HCT116 (cell line): Measurements from ENCODE around the gene ASGR1. TPM values are rescaled to one million over a fixed set of nuclear protein-coding genes. Genes with fewer than 3 reads are reported as not detected.
"Not testable (repeated sequence)": the region's sequence is repeated elsewhere in the genome, so short reads cannot be mapped to it uniquely, and the experiment has no call there.

ENCODE experiments used
- ATAC-seq: fragments of 200-7000 bp; cut with Tn5 transposase; 2 replicates; pipeline ENCODE4 v1.9.1; 2020; ENCODE audit warnings: mild to moderate bottlenecking, moderate library complexity
- BruUV-seq: library from RNA; stranded (reverse); fragments of 400-500 nt; replicated peaks from 2 replicates; lab custom pipeline; 2021; lab: Mats Ljungman, UMichigan
- CTCF ChIA-PET: fragments of 300-600 bp; sonication (Branson Sonifier 250); formaldehyde crosslinking; loops from one replicate; lab custom pipeline; 2021; ENCODE audit warnings: antibody characterized with exemption; lab: Charles Lee
- POLR2A ChIA-PET: fragments of 300-600, 350-600 bp; sonication (Branson Sonifier 250); formaldehyde crosslinking; loops from one replicate; lab custom pipeline; 2021; ENCODE audit warnings: antibody characterized with exemption; lab: Charles Lee
- RAD21 ChIA-PET, 2 experiments: fragments of 300-600 bp; sonication (Branson Sonifier 250); formaldehyde crosslinking; loops; one replicate each; lab custom pipeline; 2023; ENCODE audit warnings: low total read pairs in 2 of 2; ENCODE audit not compliant: uncharacterized antibody in 2 of 2, unreplicated experiment in 2 of 2, low non-redundant PET in 1 of 2; lab: Charles Lee
- DNase-seq: peaks from one replicate; pipeline ENCODE4 v3.0.0-alpha.2; 2010; ENCODE audit warnings: low read depth, low spot score
- H2AFZ ChIP-seq: fragments of 200-600 bp; shearing (Covaris generic), sonication (generic); 2 replicates; pipeline ENCODE4 v1.6.1; 2017; ENCODE audit warnings: low read depth, mixed run types, mixed read lengths, antibody characterized with exemption, low read length; ENCODE audit not compliant: poor library complexity, severe bottlenecking
- H3K27ac ChIP-seq: 2 replicates; pipeline ENCODE4 v1.5.1; 2012; ENCODE audit warnings: low read depth, low read length
- H3K27me3 ChIP-seq: fragments of 200-600 bp; sonication (generic); 2 replicates; pipeline ENCODE4 v1.6.1; 2016; ENCODE audit warnings: mixed run types, low read length, mixed read lengths; ENCODE audit not compliant: insufficient read depth
- H3K36me3 ChIP-seq, 2 experiments: fragments of 200-500 bp in 1 of 2; fragments of 200-600 bp in 1 of 2; sonication (Bioruptor generic) in 1 of 2; sonication (generic) in 1 of 2; 2 replicates each; pipeline versions ENCODE4 v1.5.1 to v1.6.1; 2014 to 2016; ENCODE audit warnings: low read length in 2 of 2, inconsistent platforms in 1 of 2, mixed read lengths in 1 of 2, mixed run types in 1 of 2; ENCODE audit not compliant: insufficient read depth in 2 of 2, control insufficient read depth in 1 of 2
- H3K4me1 ChIP-seq, 2 experiments: fragments of 200-600 bp in 1 of 2; sonication (generic) in 1 of 2; 2 replicates each; pipeline versions ENCODE4 v1.5.1 to v1.6.1; 2012 to 2017; ENCODE audit warnings: low read length in 2 of 2, inconsistent platforms in 1 of 2, mild to moderate bottlenecking in 1 of 2, mixed read lengths in 1 of 2, mixed run types in 1 of 2, moderate library complexity in 1 of 2; ENCODE audit not compliant: insufficient read depth in 2 of 2, control insufficient read depth in 1 of 2
- H3K4me2 ChIP-seq: fragments of 200-600 bp; sonication (generic); 2 replicates; pipeline ENCODE4 v1.6.1; 2017; ENCODE audit warnings: mixed run types, low read length, mixed read lengths
- H3K4me3 ChIP-seq, 2 experiments: fragments of 200-600 bp in 1 of 2; sonication (generic) in 1 of 2; replicated peaks in 1 of 2; 2 replicates each; pipeline ENCODE4 v1.5.1; 2011 to 2016; ENCODE audit warnings: low read length in 2 of 2, control low read depth in 1 of 2, low read depth in 1 of 2, mild to moderate bottlenecking in 1 of 2, mixed read lengths in 1 of 2, mixed run types in 1 of 2
- H3K79me2 ChIP-seq: fragments of 200-600 bp; sonication (generic); 2 replicates; pipeline ENCODE4 v1.6.1; 2017; ENCODE audit warnings: mild to moderate bottlenecking, mixed run types, low read length, moderate library complexity, mixed read lengths; ENCODE audit not compliant: insufficient read depth
- H3K9ac ChIP-seq: fragments of 200-600 bp; sonication (generic); 2 replicates; pipeline ENCODE4 v1.6.1; 2016; ENCODE audit warnings: low read length, mixed read lengths
- H3K9me2 ChIP-seq: fragments of 200-600 bp; sonication (generic), shearing (Covaris generic); 2 replicates; pipeline ENCODE4 v1.6.1; 2017; ENCODE audit warnings: mixed run types, mild to moderate bottlenecking, moderate library complexity; ENCODE audit not compliant: insufficient read depth
- H3K9me3 ChIP-seq, 2 experiments: fragments of 200-500 bp in 1 of 2; fragments of 200-600 bp in 1 of 2; sonication (Bioruptor generic) in 1 of 2; sonication (generic) in 1 of 2; 2 replicates each; pipeline ENCODE4 v1.6.1; 2014 to 2017; ENCODE audit warnings: low read length in 2 of 2, mixed read lengths in 2 of 2, inconsistent platforms in 1 of 2, low read depth in 1 of 2, mild to moderate bottlenecking in 1 of 2, mixed run types in 1 of 2, moderate library complexity in 1 of 2; ENCODE audit not compliant: control insufficient read depth in 1 of 2, insufficient read depth in 1 of 2
- H4K20me1 ChIP-seq: fragments of 200-600 bp; sonication (generic), shearing (Covaris generic); 2 replicates; pipeline ENCODE4 v1.6.1; 2017; ENCODE audit warnings: mixed run types, mild to moderate bottlenecking, moderate library complexity; ENCODE audit not compliant: insufficient read depth
- EZH2 ChIP-seq: fragments of 200-600 bp; sonication (generic); IDR thresholded peaks from 2 replicates; pipeline ENCODE4 v1.6.1; 2017; ENCODE audit warnings: antibody characterized with exemption, mixed run types
- EZH2phosphoT487 ChIP-seq: fragments of 200-600 bp; IDR thresholded peaks from 2 replicates; pipeline ENCODE4 v1.6.1; 2018; ENCODE audit warnings: antibody characterized with exemption, borderline replicate concordance
- FOSL1 ChIP-seq: IDR thresholded peaks from 2 replicates; pipeline ENCODE4 v1.6.1; 2012; ENCODE audit warnings: low read depth
- JUND ChIP-seq: IDR thresholded peaks from 2 replicates; pipeline ENCODE4 v1.6.1; 2012
- SRF ChIP-seq: IDR thresholded peaks from 2 replicates; pipeline ENCODE4 v1.6.1; 2012; ENCODE audit warnings: low read depth
- intact Hi-C: fragments of 100-400 bp; cut with micrococcal nuclease; formaldehyde crosslinking; loops from 2 replicates; pipeline ENCODE4 v1.10.0; 2022
- total RNA-seq: library from RNA; stranded (reverse); gene quantifications from one replicate; pipeline ENCODE4 v1.2.1, GENCODE V29; 2021; ENCODE audit not compliant: unreplicated experiment
- TF ChIP-seq, protein P1 (sequence below): IDR thresholded peaks from 2 replicates; pipeline ENCODE4 v1.6.1; 2012; ENCODE audit warnings: low read depth

Gene ASGR1
- total RNA-seq, 1 experiment from 2014 or later, result 1.2 TPM

- H3K9me3 ChIP-seq, result no peaks in the 10 kb centered on the region
- H3K9ac ChIP-seq, result no peak overlapping the region
- no peak overlapping the region for H3K27ac ChIP-seq
- H3K36me3 ChIP-seq, result no peaks in the 10 kb centered on the region
- DNase-seq (no peak), ATAC-seq (no peak)
- H2AFZ ChIP-seq, result no peak overlapping the region
- TF ChIP-seq FOSL1, result no peak
- no peak for TF ChIP-seq SRF
- TF ChIP-seq, protein P1, sequence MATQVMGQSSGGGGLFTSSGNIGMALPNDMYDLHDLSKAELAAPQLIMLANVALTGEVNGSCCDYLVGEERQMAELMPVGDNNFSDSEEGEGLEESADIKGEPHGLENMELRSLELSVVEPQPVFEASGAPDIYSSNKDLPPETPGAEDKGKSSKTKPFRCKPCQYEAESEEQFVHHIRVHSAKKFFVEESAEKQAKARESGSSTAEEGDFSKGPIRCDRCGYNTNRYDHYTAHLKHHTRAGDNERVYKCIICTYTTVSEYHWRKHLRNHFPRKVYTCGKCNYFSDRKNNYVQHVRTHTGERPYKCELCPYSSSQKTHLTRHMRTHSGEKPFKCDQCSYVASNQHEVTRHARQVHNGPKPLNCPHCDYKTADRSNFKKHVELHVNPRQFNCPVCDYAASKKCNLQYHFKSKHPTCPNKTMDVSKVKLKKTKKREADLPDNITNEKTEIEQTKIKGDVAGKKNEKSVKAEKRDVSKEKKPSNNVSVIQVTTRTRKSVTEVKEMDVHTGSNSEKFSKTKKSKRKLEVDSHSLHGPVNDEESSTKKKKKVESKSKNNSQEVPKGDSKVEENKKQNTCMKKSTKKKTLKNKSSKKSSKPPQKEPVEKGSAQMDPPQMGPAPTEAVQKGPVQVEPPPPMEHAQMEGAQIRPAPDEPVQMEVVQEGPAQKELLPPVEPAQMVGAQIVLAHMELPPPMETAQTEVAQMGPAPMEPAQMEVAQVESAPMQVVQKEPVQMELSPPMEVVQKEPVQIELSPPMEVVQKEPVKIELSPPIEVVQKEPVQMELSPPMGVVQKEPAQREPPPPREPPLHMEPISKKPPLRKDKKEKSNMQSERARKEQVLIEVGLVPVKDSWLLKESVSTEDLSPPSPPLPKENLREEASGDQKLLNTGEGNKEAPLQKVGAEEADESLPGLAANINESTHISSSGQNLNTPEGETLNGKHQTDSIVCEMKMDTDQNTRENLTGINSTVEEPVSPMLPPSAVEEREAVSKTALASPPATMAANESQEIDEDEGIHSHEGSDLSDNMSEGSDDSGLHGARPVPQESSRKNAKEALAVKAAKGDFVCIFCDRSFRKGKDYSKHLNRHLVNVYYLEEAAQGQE, result no peak
- TF ChIP-seq EZH2, result no peak
- TF ChIP-seq JUND, result no peak
- no peak for TF ChIP-seq EZH2phosphoT487
- no peak overlapping the region for H3K4me2 ChIP-seq
- RAD21 ChIA-PET, result no interaction called here
- H3K79me2 ChIP-seq, result no peaks in the 10 kb centered on the region
- no peaks in the 10 kb centered on the region for H3K9me2 ChIP-seq
- no peaks in the 10 kb centered on the region; a peak in 1 of 4 replicates for H3K4me1 ChIP-seq
- no peaks in the 10 kb centered on the region for H3K27me3 ChIP-seq
- no peaks in the 10 kb centered on the region for H4K20me1 ChIP-seq
- H3K4me3 ChIP-seq, result no peak overlapping the region
- BruUV-seq, result no TSS peak
- POLR2A ChIA-PET, result no interaction called here
- CTCF ChIA-PET, result no interaction called here
- intact Hi-C loops, result no loop called here
Observed at GRCh38 chr17:7183433-7184090, 4.4 kb upstream of the ASGR1 start.

- not testable (repeated sequence) for ATAC-seq
Observed at GRCh38 chr17:7182101-7182500, 2.9 kb upstream of the ASGR1 start.

More at GRCh38 chr17:7182101-7182500, 2.9 kb upstream of the ASGR1 start:
- H3K4me3 ChIP-seq, H3K36me3 ChIP-seq, POLR2A ChIA-PET, H2AFZ ChIP-seq, H3K27me3 ChIP-seq, H3K9me3 ChIP-seq, DNase-seq, H3K9me2 ChIP-seq, H3K4me2 ChIP-seq, BruUV-seq, H4K20me1 ChIP-seq, intact Hi-C loops, H3K79me2 ChIP-seq, H3K27ac ChIP-seq, CTCF ChIA-PET, H3K9ac ChIP-seq: not testable (repeated sequence)
- peaks cover 7 to 14% of the 10 kb centered on the region in 2 experiments for H3K4me1 ChIP-seq
- RAD21 ChIA-PET, result interaction anchor here in 1 of 2 experiments (0.6 kb wide), 1 partner anchor 130 kb away, joined by 3 read pairs; no protein-coding TSS in a partner anchor
